Psoas muscle (tissue), 8 donors: ENCODE data around the gene CCDC47. TPM values are rescaled to one million over a fixed set of nuclear protein-coding genes. Genes with fewer than 3 reads are reported as not detected.
A peak's percentile ranks its signal among the peaks of the same experiment; 100 is the strongest.

Experiments used
- ATAC-seq, 4 donors: fragments of 200-7000 bp; cut with Tn5 transposase; one replicate each; pipeline ENCODE4 v1.9.1; 2020; ENCODE audit warnings: moderate library complexity in 3 of 4, mild to moderate bottlenecking in 2 of 4
- DNase-seq, 2 donors: peaks; one replicate each; pipeline ENCODE4 v3.0.0-alpha.2; 2020
- H3K27ac ChIP-seq: fragments of 200-600 bp; one replicate; pipeline ENCODE4 v1.8.0; 2022
- H3K27me3 ChIP-seq, 3 donors: fragments of 200-600 bp in 1 of 3; one replicate each; pipeline versions ENCODE4 v1.6.1 to v1.8.0; 2013 to 2022; ENCODE audit warnings: low read length in 2 of 3, mild to moderate bottlenecking in 2 of 3, moderate library complexity in 1 of 3; ENCODE audit not compliant: insufficient read depth in 3 of 3
- H3K36me3 ChIP-seq, 2 donors: fragments of 200-600 bp in 1 of 2; one replicate each; pipeline versions ENCODE4 v1.6.1 to v1.8.0; 2013 to 2022; ENCODE audit warnings: low read depth in 1 of 2, mild to moderate bottlenecking in 1 of 2, moderate library complexity in 1 of 2; ENCODE audit not compliant: insufficient read depth in 1 of 2
- H3K4me1 ChIP-seq: fragments of 200-600 bp; one replicate; pipeline ENCODE4 v1.8.0; 2022
- H3K4me3 ChIP-seq: fragments of 200-600 bp; one replicate; pipeline ENCODE4 v1.8.0; 2022; ENCODE audit warnings: mild to moderate bottlenecking
- H3K9me3 ChIP-seq: fragments of 200-600 bp; one replicate; pipeline ENCODE4 v1.8.0; 2022
- CTCF ChIP-seq: fragments of 200-600 bp; IDR thresholded peaks from one replicate; pipeline ENCODE4 v1.8.0; 2022; ENCODE audit warnings: antibody characterized with exemption
- WGBS, 3 donors: extraction: QIAGEN DNeasy Blood & Tissue Kit; methylation state at CpG; one replicate each; pipeline versions ENCODE4 v1.1.6 to v1.1.7; 2013; 5-methylcytosine and 5-hydroxymethylcytosine counted together
- intact Hi-C, 2 donors: fragments of 100-400 bp; cut with DNase I; formaldehyde crosslinking; loops; one replicate each; pipeline versions ENCODE4 v1.11.0 to v1.14.2; 2022
- polyA plus RNA-seq, 3 donors: library from polyadenylated mRNA; stranded (reverse); fragments of 200-250 nt; gene quantifications; one replicate each; pipeline ENCODE4 v1.2.3, GENCODE V29; 2013
- total RNA-seq, 4 donors: library from RNA; stranded (reverse); fragmentation: NEBNext Ultra II Directional in 2 of 4; extraction: Animal tissue kit (Norgen Biotek cat#: 25700) in 2 of 4; gene quantifications; one replicate each; pipeline versions ENCODE4 v1.2.1 to v1.2.4, GENCODE V29; 2021 to 2023
- donor health status: healthy with polysubstance abuse.
- donor health status: DM: no; HTN: no; CAD: no; lungs with moderate emphysema.
- donor health status: Bipolar disorder and iron deficiency.
- donor health status: healthy.
- donor health status: DM: yes; HTN: yes; CAD: no.
- donor health status: DM: no; HTN: no; CAD: no.
- donor health status: DM: no; HTN: no; CAD: no.
- donor health status: DM: yes; HTN: yes; CAD: no.

Gene CCDC47
- total and polyA plus RNA-seq, 7 donors, result 61.7 to 138 (median 119) TPM

- no peak for TF ChIP-seq CTCF
- ATAC-seq (no peak), DNase-seq (no peak)
- no peaks in the 10 kb centered on the region for H3K9me3 ChIP-seq
- intact Hi-C loops, result no loop called here
- 59 to 69% (median 64%) methylated on average over 10 of the region's 10 CpGs for WGBS, 3 donors
- H3K4me3 ChIP-seq, result peak overlapping the region; percentile 67
- peaks cover 23% of the 10 kb centered on the region for H3K4me1 ChIP-seq
- H3K27ac ChIP-seq, result peak overlapping the region; percentile 46
- H3K36me3 ChIP-seq, result peaks cover 0 to 40% of the 10 kb centered on the region in 2 donors
- peaks cover 0 to 28% (median 0%) of the 10 kb centered on the region in 3 donors for H3K27me3 ChIP-seq
These were observed 72.0 kb downstream of the CCDC47 start for GRCh38 chr17:63701456-63701820.

- H3K27me3 ChIP-seq, result peaks cover 0 to 28% (median 0%) of the 10 kb centered on the region in 3 donors
- H3K36me3 ChIP-seq, result peaks cover 0 to 37% of the 10 kb centered on the region in 2 donors
- TF ChIP-seq CTCF, result no peak
- intact Hi-C loops, result no loop called here
- WGBS, 3 donors, result 2 to 4% (median 4%) methylated on average over 59 to 88 of the region's 88 CpGs
- ATAC-seq (peak; percentile 19 to 50 (median 24)), DNase-seq (peak; percentile 61 to 71)
- H3K4me3 ChIP-seq, result peak overlapping the region; percentile 67
- H3K9me3 ChIP-seq, result no peaks in the 10 kb centered on the region
- H3K27ac ChIP-seq, result peak overlapping the region; percentile 46
- peaks cover 23% of the 10 kb centered on the region for H3K4me1 ChIP-seq
These were observed 72.6 kb downstream of the CCDC47 start for GRCh38 chr17:63700528-63701455.

GRCh38 chr17:63699638-63700527 is 73.5 kb downstream of the CCDC47 start, which contains the start of gene LIMD2:
LIMD2 (minus strand) TSS chr17:63700125; CDS start chr17:63699298, 827 bp downstream.
- H3K36me3 ChIP-seq, result peaks cover 0 to 33% of the 10 kb centered on the region in 2 donors
- no peak for TF ChIP-seq CTCF
- intact Hi-C loops, result loop anchor here in 1 of 2 donors (5.0 kb wide), 1 partner anchor 137 kb away; no protein-coding TSS in a partner anchor
- peaks cover 23% of the 10 kb centered on the region for H3K4me1 ChIP-seq
- peak within 1 kb of the TSS; percentile 46 for H3K27ac ChIP-seq
- H3K27me3 ChIP-seq, result peaks cover 0 to 28% (median 0%) of the 10 kb centered on the region in 3 donors
- peak within 1 kb of the TSS; percentile 67 for H3K4me3 ChIP-seq
- WGBS, 3 donors, result 0 to 1% (median 0%) methylated on average over 51 to 132 of the region's 133 CpGs
- no peaks in the 10 kb centered on the region for H3K9me3 ChIP-seq
- peak in 2 of 4 donors; percentile 20 to 21 for ATAC-seq
- DNase-seq, result peak; percentile 63 to 77

- TF ChIP-seq CTCF, result no peak
- peak; percentile 9 to 34 (median 20) for ATAC-seq
These were observed 74.3 kb downstream of the CCDC47 start for GRCh38 chr17:63698886-63699637.

More at GRCh38 chr17:63698886-63699637, 74.3 kb downstream of the CCDC47 start:
- H3K9me3 ChIP-seq, result no peaks in the 10 kb centered on the region
- peaks cover 0 to 28% (median 0%) of the 10 kb centered on the region in 3 donors for H3K27me3 ChIP-seq
- H3K27ac ChIP-seq, result no peak overlapping the region
- peak; percentile 50 to 73 for DNase-seq
- peaks cover 23% of the 10 kb centered on the region for H3K4me1 ChIP-seq
- intact Hi-C loops, result loop anchor here in 1 of 2 donors (5.0 kb wide), 1 partner anchor 138 kb away; no protein-coding TSS in a partner anchor
- H3K4me3 ChIP-seq, result peak overlapping the region; percentile 67
- H3K36me3 ChIP-seq, result peaks cover 0 to 30% of the 10 kb centered on the region in 2 donors
- 15 to 32% (median 17%) methylated on average over 18 to 45 of the region's 45 CpGs for WGBS, 3 donors
